Peyer's patch (tissue), 4 donors: ENCODE measurements around the gene URI1. TPM values are rescaled to one million over a fixed set of nuclear protein-coding genes. Genes with fewer than 3 reads are reported as not detected.
A peak's percentile ranks its signal among the peaks of the same experiment; 100 is the strongest.

ENCODE experiments used
- DNase-seq, 3 donors: peaks; one replicate each; pipeline ENCODE4 v3.0.0-alpha.2; 2017 to 2019
- H3K27ac ChIP-seq, 4 donors: fragments of 200-600 bp; sonication (generic); one replicate each; pipeline ENCODE4 v1.5.1; 2016 to 2019
- H3K27me3 ChIP-seq, 2 donors: fragments of 200-600 bp; sonication (generic); one replicate each; pipeline ENCODE4 v1.5.1; 2019
- H3K36me3 ChIP-seq, 3 donors: fragments of 200-600 bp; sonication (generic); one replicate each; pipeline ENCODE4 v1.5.1; 2016 to 2019
- H3K4me1 ChIP-seq, 4 donors: fragments of 200-600 bp; sonication (generic); one replicate each; pipeline ENCODE4 v1.5.1; 2016 to 2019
- H3K4me3 ChIP-seq, 4 donors: fragments of 200-600 bp; sonication (generic); 1 replicate in 3 of 4; 2 replicates in 1 of 4; pipeline ENCODE4 v1.5.1; 2016 to 2019; ENCODE audit warnings: mild to moderate bottlenecking in 1 of 4
- H3K9me3 ChIP-seq, 4 donors: fragments of 200-600 bp; sonication (generic); one replicate each; pipeline ENCODE4 v1.5.1; 2016 to 2019; ENCODE audit warnings: mild to moderate bottlenecking in 1 of 4
- CTCF ChIP-seq, 6 experiments: fragments of 450-650 bp in 4 of 6; fragments of 200-600 bp in 2 of 6; sonication (generic) in 1 of 6; IDR thresholded peaks; one replicate each; pipeline ENCODE4 v1.5.1; 2017 to 2019; ENCODE audit warnings: antibody characterized with exemption in 6 of 6, mild to moderate bottlenecking in 3 of 6, moderate library complexity in 1 of 6
- POLR2A ChIP-seq, 2 donors: fragments of 450-650 bp; IDR thresholded peaks; one replicate each; pipeline ENCODE4 v1.5.1; 2017; ENCODE audit warnings: antibody characterized with exemption in 2 of 2, mild to moderate bottlenecking in 2 of 2, moderate library complexity in 2 of 2
- total RNA-seq, 4 donors: library from RNA; depleted of rRNA; stranded (reverse); fragments of >200 nt; gene quantifications; one replicate each; pipeline ENCODE4 v1.1.0, GENCODE V29; 2016

The URI1 gene
- total RNA-seq, 4 donors from 2014 or later, result 28.4 to 98.2 (median 37.8) TPM

GRCh38 chr19:29943615-29944014 is 1.6 kb downstream of the URI1 start:
- no peaks in the 10 kb centered on the region for H3K9me3 ChIP-seq
- H3K4me3 ChIP-seq, result peak overlapping the region in 1 of 4 donors; percentile 94
- no peak overlapping the region for H3K27ac ChIP-seq
- no peak for DNase-seq
- no peaks in the 10 kb centered on the region for H3K36me3 ChIP-seq
- peaks cover 0 to 18% (median 6%) of the 10 kb centered on the region in 4 donors for H3K4me1 ChIP-seq
- H3K27me3 ChIP-seq, result no peaks in the 10 kb centered on the region
- no peak for TF ChIP-seq POLR2A (IDR thresholded peaks at IDR 0.05)
- no peak for TF ChIP-seq CTCF (IDR thresholded peaks at IDR 0.05)

- Histone ChIP-seq H3K4me3 (no peak overlapping the region), H3K27me3 (no peaks in the 10 kb centered on the region), H3K9me3 (no peaks in the 10 kb centered on the region), H3K27ac (peak overlapping the region in 1 of 4 donors; percentile 11), H3K4me1 (peaks cover 0 to 18% (median 6%) of the 10 kb centered on the region in 4 donors), H3K36me3 (no peaks in the 10 kb centered on the region)
- TF ChIP-seq POLR2A (IDR thresholded peaks at IDR 0.05) (no peak), CTCF (IDR thresholded peaks at IDR 0.05) (no peak)
- DNase-seq, result no peak
These were observed 2.5 kb downstream of the URI1 start for GRCh38 chr19:29944390-29945012.

GRCh38 chr19:29945017-29945416 is 3.0 kb downstream of the URI1 start:
- no peaks in the 10 kb centered on the region for H3K9me3 ChIP-seq
- H3K27me3 ChIP-seq, result no peaks in the 10 kb centered on the region
- DNase-seq, result no peak
- H3K36me3 ChIP-seq, result no peaks in the 10 kb centered on the region
- TF ChIP-seq POLR2A (IDR thresholded peaks at IDR 0.05) (no peak), CTCF (IDR thresholded peaks at IDR 0.05) (no peak)
- no peak overlapping the region for H3K4me3 ChIP-seq
- H3K4me1 ChIP-seq, result peaks cover 0 to 18% (median 6%) of the 10 kb centered on the region in 4 donors
- H3K27ac ChIP-seq, result peak overlapping the region in 1 of 4 donors; percentile 11

- no peak overlapping the region for H3K4me3 ChIP-seq
- no peak for DNase-seq
- TF ChIP-seq CTCF (IDR thresholded peaks at IDR 0.05) (no peak), POLR2A (IDR thresholded peaks at IDR 0.05) (no peak)
- H3K27ac ChIP-seq, result no peak overlapping the region
- no peaks in the 10 kb centered on the region for H3K36me3 ChIP-seq
- H3K4me1 ChIP-seq, result peaks cover 0 to 18% (median 6%) of the 10 kb centered on the region in 4 donors
- H3K27me3 ChIP-seq, result no peaks in the 10 kb centered on the region
- no peaks in the 10 kb centered on the region for H3K9me3 ChIP-seq
These were observed 3.4 kb downstream of the URI1 start for GRCh38 chr19:29945433-29945832.

- DNase-seq, result no peak
These were observed 4.6 kb downstream of the URI1 start for GRCh38 chr19:29946645-29947044.

More at GRCh38 chr19:29946645-29947044, 4.6 kb downstream of the URI1 start:
- TF ChIP-seq POLR2A (IDR thresholded peaks at IDR 0.05), result no peak
- no peak for TF ChIP-seq CTCF (IDR thresholded peaks at IDR 0.05)
- Histone ChIP-seq H3K4me1 (peaks cover 0 to 18% (median 6%) of the 10 kb centered on the region in 4 donors), H3K27ac (no peak overlapping the region), H3K36me3 (no peaks in the 10 kb centered on the region), H3K9me3 (no peaks in the 10 kb centered on the region), H3K27me3 (no peaks in the 10 kb centered on the region), H3K4me3 (no peak overlapping the region)
